ENCODE results near the gene PCCA.
"Not testable (repeated sequence)": the region's sequence is repeated elsewhere in the genome, so short reads cannot be mapped to it uniquely, and the experiment has no call there.

Gene PCCA

GRCh38 chr13:100130930-100131511 lies 42.1 kb downstream of the PCCA start:
- no peak overlapping the region for H3K4me3 Mint-ChIP-seq
- H3K27me3 Mint-ChIP-seq: no peaks in the 10 kb centered on the region
- H3K4me1 Mint-ChIP-seq: peaks cover 13% of the 10 kb centered on the region
- H3K27ac Mint-ChIP-seq (ENCODE audit: low read depth): no peak overlapping the region
- H3K36me3 Mint-ChIP-seq (ENCODE audit: insufficient read depth): peaks cover 4% of the 10 kb centered on the region
- DNase-seq (ENCODE audit: low spot score in 2 of 2): no peak
- H3K9me3 Mint-ChIP-seq: no peaks in the 10 kb centered on the region
- ATAC-seq (replicated peaks; ENCODE audit: extremely low read depth, poor library complexity, severe bottlenecking): no peak

- Mint-ChIP-seq H3K9me3 (no peaks in the 10 kb centered on the region), H3K36me3 (ENCODE audit: insufficient read depth) (peaks cover 4% of the 10 kb centered on the region), H3K4me3 (no peak overlapping the region), H3K27ac (ENCODE audit: low read depth) (no peak overlapping the region), H3K27me3 (no peaks in the 10 kb centered on the region), H3K4me1 (peaks cover 18% of the 10 kb centered on the region)
- ATAC-seq (replicated peaks; ENCODE audit: extremely low read depth, poor library complexity, severe bottlenecking) (no peak), DNase-seq (ENCODE audit: low spot score in 2 of 2) (no peak)
Measured at GRCh38 chr13:100131863-100132574, 43.1 kb downstream of the PCCA start.

GRCh38 chr13:100138859-100139491 lies 50.1 kb downstream of the PCCA start:
- H3K36me3 Mint-ChIP-seq (ENCODE audit: insufficient read depth): peaks cover 3% of the 10 kb centered on the region
- no peak overlapping the region for H3K4me3 Mint-ChIP-seq
- H3K27me3 Mint-ChIP-seq: no peaks in the 10 kb centered on the region
- peaks cover 20% of the 10 kb centered on the region for H3K4me1 Mint-ChIP-seq
- H3K27ac Mint-ChIP-seq (ENCODE audit: low read depth): peak overlapping the region; percentile 54
- DNase-seq (ENCODE audit: low spot score in 2 of 2) (no peak), ATAC-seq (replicated peaks; ENCODE audit: extremely low read depth, poor library complexity, severe bottlenecking) (no peak)
- H3K9me3 Mint-ChIP-seq: no peaks in the 10 kb centered on the region

GRCh38 chr13:100139817-100140216 lies 50.9 kb downstream of the PCCA start:
- peaks cover 3% of the 10 kb centered on the region for H3K36me3 Mint-ChIP-seq (ENCODE audit: insufficient read depth)
- no peak for ATAC-seq (replicated peaks; ENCODE audit: extremely low read depth, poor library complexity, severe bottlenecking)
- no peak for DNase-seq (ENCODE audit: low spot score in 2 of 2)
- H3K27ac Mint-ChIP-seq (ENCODE audit: low read depth): no peak overlapping the region
- no peak overlapping the region for H3K4me3 Mint-ChIP-seq
- no peaks in the 10 kb centered on the region for H3K27me3 Mint-ChIP-seq
- peaks cover 20% of the 10 kb centered on the region for H3K4me1 Mint-ChIP-seq
- no peaks in the 10 kb centered on the region for H3K9me3 Mint-ChIP-seq

GRCh38 chr13:100140441-100140840 lies 51.5 kb downstream of the PCCA start:
- Mint-ChIP-seq H3K4me1 (peaks cover 20% of the 10 kb centered on the region), H3K27ac (ENCODE audit: low read depth) (no peak overlapping the region), H3K36me3 (ENCODE audit: insufficient read depth) (peaks cover 3% of the 10 kb centered on the region), H3K27me3 (no peaks in the 10 kb centered on the region), H3K9me3 (no peaks in the 10 kb centered on the region), H3K4me3 (no peak overlapping the region)
- ATAC-seq (replicated peaks; ENCODE audit: extremely low read depth, poor library complexity, severe bottlenecking) (no peak), DNase-seq (ENCODE audit: low spot score in 2 of 2) (no peak)

GRCh38 chr13:100141461-100141961 lies 52.6 kb downstream of the PCCA start:
- not testable (repeated sequence) for H3K9me3 Mint-ChIP-seq; ATAC-seq (replicated peaks; ENCODE audit: extremely low read depth, poor library complexity, severe bottlenecking); H3K27me3 Mint-ChIP-seq; H3K27ac Mint-ChIP-seq (ENCODE audit: low read depth); DNase-seq (ENCODE audit: low spot score in 2 of 2); H3K4me3 Mint-ChIP-seq; H3K36me3 Mint-ChIP-seq (ENCODE audit: insufficient read depth)
- H3K4me1 Mint-ChIP-seq: peaks cover 16% of the 10 kb centered on the region

- Mint-ChIP-seq H3K4me1 (no peaks in the 10 kb centered on the region), H3K4me3 (no peak overlapping the region), H3K9me3 (no peaks in the 10 kb centered on the region), H3K36me3 (ENCODE audit: insufficient read depth) (peaks cover 5% of the 10 kb centered on the region), H3K27me3 (no peaks in the 10 kb centered on the region), H3K27ac (ENCODE audit: low read depth) (no peak overlapping the region)
- DNase-seq (ENCODE audit: low spot score in 2 of 2): no peak
- ATAC-seq (replicated peaks; ENCODE audit: extremely low read depth, poor library complexity, severe bottlenecking): no peak
Measured at GRCh38 chr13:100146534-100146933, 57.6 kb downstream of the PCCA start.

- H3K27me3 Mint-ChIP-seq: no peaks in the 10 kb centered on the region
- no peak for ATAC-seq (replicated peaks; ENCODE audit: extremely low read depth, poor library complexity, severe bottlenecking)
Measured at GRCh38 chr13:100147825-100148224, 58.9 kb downstream of the PCCA start.

GRCh38 chr13:100148422-100148821 lies 59.5 kb downstream of the PCCA start:
- no peak for ATAC-seq (replicated peaks; ENCODE audit: extremely low read depth, poor library complexity, severe bottlenecking)
- Mint-ChIP-seq H3K4me1 (no peaks in the 10 kb centered on the region), H3K36me3 (ENCODE audit: insufficient read depth) (peaks cover 8% of the 10 kb centered on the region), H3K27ac (ENCODE audit: low read depth) (no peak overlapping the region), H3K9me3 (no peaks in the 10 kb centered on the region), H3K27me3 (no peaks in the 10 kb centered on the region), H3K4me3 (no peak overlapping the region)
- DNase-seq (ENCODE audit: low spot score in 2 of 2): no peak

More at GRCh38 chr13:100147825-100148224, 58.9 kb downstream of the PCCA start:
- DNase-seq (ENCODE audit: low spot score in 2 of 2): no peak
- Mint-ChIP-seq H3K4me3 (no peak overlapping the region), H3K36me3 (ENCODE audit: insufficient read depth) (peaks cover 6% of the 10 kb centered on the region), H3K9me3 (no peaks in the 10 kb centered on the region), H3K27ac (ENCODE audit: low read depth) (no peak overlapping the region), H3K4me1 (no peaks in the 10 kb centered on the region)

- no peak for DNase-seq (ENCODE audit: low spot score in 2 of 2)
- peaks cover 8% of the 10 kb centered on the region for H3K36me3 Mint-ChIP-seq (ENCODE audit: insufficient read depth)
- H3K4me3 Mint-ChIP-seq: no peak overlapping the region
Measured at GRCh38 chr13:100149389-100149788, 60.5 kb downstream of the PCCA start.

GRCh38 chr13:100150711-100151110 lies 61.8 kb downstream of the PCCA start:
- not testable (repeated sequence) for H3K27me3 Mint-ChIP-seq; DNase-seq (ENCODE audit: low spot score in 2 of 2); H3K4me3 Mint-ChIP-seq; H3K36me3 Mint-ChIP-seq (ENCODE audit: insufficient read depth); H3K27ac Mint-ChIP-seq (ENCODE audit: low read depth); H3K9me3 Mint-ChIP-seq; ATAC-seq (replicated peaks; ENCODE audit: extremely low read depth, poor library complexity, severe bottlenecking); H3K4me1 Mint-ChIP-seq

More at GRCh38 chr13:100149389-100149788, 60.5 kb downstream of the PCCA start:
- H3K4me1 Mint-ChIP-seq: no peaks in the 10 kb centered on the region
- no peaks in the 10 kb centered on the region for H3K9me3 Mint-ChIP-seq
- no peaks in the 10 kb centered on the region for H3K27me3 Mint-ChIP-seq
- ATAC-seq (replicated peaks; ENCODE audit: extremely low read depth, poor library complexity, severe bottlenecking): no peak
- no peak overlapping the region for H3K27ac Mint-ChIP-seq (ENCODE audit: low read depth)

GRCh38 chr13:100154842-100155416 lies 66.0 kb downstream of the PCCA start:
- H3K4me3 Mint-ChIP-seq: no peak overlapping the region
- no peak overlapping the region for H3K27ac Mint-ChIP-seq (ENCODE audit: low read depth)
- no peaks in the 10 kb centered on the region for H3K9me3 Mint-ChIP-seq
- H3K27me3 Mint-ChIP-seq: no peaks in the 10 kb centered on the region
- ATAC-seq (replicated peaks; ENCODE audit: extremely low read depth, poor library complexity, severe bottlenecking): no peak
- peaks cover 9% of the 10 kb centered on the region for H3K36me3 Mint-ChIP-seq (ENCODE audit: insufficient read depth)
- no peak for DNase-seq (ENCODE audit: low spot score in 2 of 2)
- H3K4me1 Mint-ChIP-seq: peaks cover 10% of the 10 kb centered on the region

Measured in central memory CD8-positive, alpha-beta T cell (primary cell).